H9 (cell line): ENCODE data around the gene STAT1. TPM values are rescaled to one million over a fixed set of nuclear protein-coding genes. Genes with fewer than 3 reads are reported as not detected.

ENCODE experiments used
- DNase-seq: peaks from one replicate; pipeline ENCODE4 v3.0.0-alpha.2; 2017
- H2AFZ ChIP-seq: one replicate; pipeline ENCODE4 v1.6.1; 2013; ENCODE audit warnings: mild to moderate bottlenecking, low read length, control low read depth, moderate library complexity
- H2AK5ac ChIP-seq: 2 replicates; pipeline ENCODE4 v1.6.1; 2013; ENCODE audit warnings: low read length, control low read depth, mixed read lengths; ENCODE audit not compliant: insufficient read length
- H2BK120ac ChIP-seq: one replicate; pipeline ENCODE4 v1.6.1; 2013; ENCODE audit warnings: low read depth, mild to moderate bottlenecking, low read length, control low read depth, inconsistent platforms; ENCODE audit not compliant: poor library complexity, severe bottlenecking
- H2BK12ac ChIP-seq: 2 replicates; pipeline ENCODE4 v1.6.1; 2013; ENCODE audit warnings: low read length, control low read depth, mixed read lengths, low read depth; ENCODE audit not compliant: insufficient read length
- H2BK15ac ChIP-seq: 2 replicates; pipeline ENCODE4 v1.6.1; 2013; ENCODE audit warnings: low read depth, low read length, control low read depth
- H2BK20ac ChIP-seq: one replicate; pipeline ENCODE4 v1.6.1; 2013; ENCODE audit warnings: low read depth, mild to moderate bottlenecking, low read length, control low read depth, inconsistent platforms; ENCODE audit not compliant: poor library complexity, severe bottlenecking
- H2BK5ac ChIP-seq: 2 replicates; pipeline ENCODE4 v1.6.1; 2013; ENCODE audit warnings: low read length, control low read depth, mixed read lengths; ENCODE audit not compliant: insufficient read length
- H3K14ac ChIP-seq: 2 replicates; pipeline ENCODE4 v1.6.1; 2013; ENCODE audit warnings: low read length, control low read depth; ENCODE audit not compliant: insufficient read depth
- H3K18ac ChIP-seq: 2 replicates; pipeline ENCODE4 v1.6.1; 2013; ENCODE audit warnings: low read depth, mild to moderate bottlenecking, mixed read lengths, low read length, control low read depth; ENCODE audit not compliant: insufficient read length
- H3K23ac ChIP-seq: 2 replicates; pipeline ENCODE4 v1.6.1; 2013; ENCODE audit warnings: low read length, control low read depth, mixed read lengths, low read depth; ENCODE audit not compliant: insufficient read length
- H3K23me2 ChIP-seq: 2 replicates; pipeline ENCODE4 v1.6.1; 2013; ENCODE audit warnings: low read depth, mild to moderate bottlenecking, mixed read lengths, low read length, control low read depth; ENCODE audit not compliant: insufficient read length, poor library complexity, severe bottlenecking
- H3K27ac ChIP-seq: 2 replicates; pipeline ENCODE4 v1.5.1; 2013; ENCODE audit warnings: low read length, control low read depth, mixed read lengths, low read depth; ENCODE audit not compliant: insufficient read length
- H3K27me3 ChIP-seq: 2 replicates; pipeline ENCODE4 v1.6.1; 2013; ENCODE audit warnings: low read length, control low read depth, inconsistent platforms; ENCODE audit not compliant: insufficient read depth
- H3K4ac ChIP-seq: 2 replicates; pipeline ENCODE4 v1.6.1; 2013; ENCODE audit warnings: low read depth, mild to moderate bottlenecking, control low read depth, inconsistent platforms, low read length, moderate library complexity
- H3K4me1 ChIP-seq: 2 replicates; pipeline ENCODE4 v1.6.1; 2013; ENCODE audit warnings: low read length, control low read depth, inconsistent platforms; ENCODE audit not compliant: insufficient read depth
- H3K4me2 ChIP-seq: 2 replicates; pipeline ENCODE4 v1.6.1; 2013; ENCODE audit warnings: low read length, control low read depth, mixed read lengths; ENCODE audit not compliant: insufficient read length, insufficient read depth
- H3K56ac ChIP-seq: 2 replicates; pipeline ENCODE4 v1.6.1; 2013; ENCODE audit warnings: low read depth, mild to moderate bottlenecking, mixed read lengths, low read length, control low read depth; ENCODE audit not compliant: insufficient read length
- H3K79me1 ChIP-seq: 2 replicates; pipeline ENCODE4 v1.6.1; 2013; ENCODE audit warnings: low read depth, mild to moderate bottlenecking, moderate library complexity, low read length, control low read depth, inconsistent platforms; ENCODE audit not compliant: insufficient read depth, poor library complexity, severe bottlenecking
- H3K79me2 ChIP-seq: 2 replicates; pipeline ENCODE4 v1.6.1; 2013; ENCODE audit warnings: low read length, control low read depth, inconsistent platforms; ENCODE audit not compliant: insufficient read depth
- H3K9ac ChIP-seq: 2 replicates; pipeline ENCODE4 v1.6.1; 2013; ENCODE audit warnings: low read length, control low read depth, mixed read lengths; ENCODE audit not compliant: insufficient read length; ENCODE audit errors: extremely low read depth
- H3K9me3 ChIP-seq: one replicate; pipeline ENCODE4 v1.6.1; 2013; ENCODE audit warnings: low read depth, low read length, inconsistent platforms; ENCODE audit not compliant: control insufficient read depth
- H3T11ph ChIP-seq: one replicate; pipeline ENCODE4 v1.6.1; 2013; ENCODE audit warnings: mild to moderate bottlenecking, low read length, control low read depth, inconsistent platforms
- H4K20me1 ChIP-seq: one replicate; pipeline ENCODE4 v1.6.1; 2013; ENCODE audit not compliant: control insufficient read depth, insufficient read length, insufficient read depth
- H4K5ac ChIP-seq: 2 replicates; pipeline ENCODE4 v1.6.1; 2013; ENCODE audit warnings: low read depth, mild to moderate bottlenecking, mixed read lengths, low read length, control low read depth; ENCODE audit not compliant: insufficient read length
- H4K8ac ChIP-seq: replicated peaks from 2 replicates; pipeline ENCODE4 v1.6.1; 2013; ENCODE audit warnings: low read length, control low read depth, mixed read lengths, low read depth; ENCODE audit not compliant: insufficient read length
- H4K91ac ChIP-seq: 2 replicates; pipeline ENCODE4 v1.6.1; 2013; ENCODE audit warnings: low read depth, mild to moderate bottlenecking, moderate library complexity, mixed read lengths, low read length, control low read depth; ENCODE audit not compliant: insufficient read length
- H3K27ac Mint-ChIP-seq, 3 experiments: 2 replicates in 2 of 3; 3 replicates in 1 of 3; pipeline ENCODE4 v1.8.0; 2020 to 2021; ENCODE audit warnings: mixed read lengths in 3 of 3, mild to moderate bottlenecking in 1 of 3, moderate library complexity in 1 of 3
- H3K27me3 Mint-ChIP-seq: 2 replicates; pipeline ENCODE4 v1.8.0; 2021; ENCODE audit warnings: low read depth, mild to moderate bottlenecking, moderate library complexity, mixed read lengths
- H3K36me3 Mint-ChIP-seq, 3 experiments: 2 replicates in 2 of 3; 3 replicates in 1 of 3; pipeline ENCODE4 v1.8.0; 2020 to 2021; ENCODE audit warnings: low read depth in 3 of 3, mixed read lengths in 3 of 3; ENCODE audit not compliant: insufficient read depth in 1 of 3
- H3K4me1 Mint-ChIP-seq, 2 experiments: 2 replicates each; pipeline ENCODE4 v1.8.0; 2020; ENCODE audit warnings: mixed read lengths in 2 of 2
- H3K4me3 Mint-ChIP-seq, 2 experiments: 2 replicates in 1 of 2; 3 replicates in 1 of 2; pipeline ENCODE4 v1.8.0; 2020 to 2021; ENCODE audit warnings: mild to moderate bottlenecking in 2 of 2, mixed read lengths in 2 of 2, moderate library complexity in 1 of 2
- H3K9me3 Mint-ChIP-seq, 2 experiments: 2 replicates in 1 of 2; 3 replicates in 1 of 2; pipeline ENCODE4 v1.8.0; 2020; ENCODE audit warnings: mild to moderate bottlenecking in 2 of 2, mixed read lengths in 2 of 2, moderate library complexity in 1 of 2
- CTCF ChIP-seq: fragments of 200-600 bp; sonication (generic); conservative IDR thresholded peaks from 3 replicates; pipeline ENCODE4 v1.8.0; 2021; ENCODE audit warnings: antibody characterized with exemption, mild to moderate bottlenecking
- WGBS: extraction: QIAGEN DNeasy Blood & Tissue Kit; methylation state at CpG from one replicate; pipeline ENCODE4 v1.1.7; 2013; ENCODE audit warnings: missing lambda C conversion rate, low lambda C conversion rate, mixed read lengths; ENCODE audit not compliant: insufficient read length; ENCODE audit errors: extremely low coverage; 5-methylcytosine and 5-hydroxymethylcytosine counted together
- total RNA-seq: library from RNA; stranded (reverse); gene quantifications from 2 replicates; pipeline ENCODE4 v1.2.1, GENCODE V29; 2021

The STAT1 gene
- total RNA-seq, 1 experiment from 2014 or later, result 48.1 TPM

GRCh38 chr2:190943706-190944105 lies 70.3 kb downstream of the STAT1 start:
- TF ChIP-seq CTCF, result no peak
- Histone ChIP-seq H3K23ac (no peak overlapping the region), H2BK120ac (no peak overlapping the region), H4K20me1 (no peaks in the 10 kb centered on the region), H3K79me2 (no peaks in the 10 kb centered on the region), H3K18ac (no peak overlapping the region), H3T11ph (no peak overlapping the region), H2AFZ (no peak overlapping the region), H3K9me3 (no peaks in the 10 kb centered on the region), H3K27ac (no peak overlapping the region), H3K79me1 (no peaks in the 10 kb centered on the region), H4K8ac (no peak overlapping the region), H2BK12ac (no peak overlapping the region), H2BK15ac (no peak overlapping the region), H3K27me3 (no peaks in the 10 kb centered on the region), H4K91ac (no peak overlapping the region), H3K56ac (no peak overlapping the region), H3K14ac (no peak overlapping the region), H3K4ac (no peak overlapping the region), H2BK5ac (no peak overlapping the region), H3K23me2 (no peaks in the 10 kb centered on the region), H2AK5ac (no peak overlapping the region), H3K4me2 (no peak overlapping the region), H4K5ac (no peak overlapping the region), H3K9ac (no peak overlapping the region), H3K4me1 (no peaks in the 10 kb centered on the region; the same call in 1 of the 2 replicates), H2BK20ac (no peak overlapping the region)
- peaks cover 9 to 15% of the 10 kb centered on the region in 2 experiments for H3K4me1 Mint-ChIP-seq
- H3K27ac Mint-ChIP-seq, result no peak overlapping the region
- no peaks in the 10 kb centered on the region for H3K36me3 Mint-ChIP-seq
- H3K9me3 Mint-ChIP-seq, result no peaks in the 10 kb centered on the region
- DNase-seq, result no peak
- H3K27me3 Mint-ChIP-seq, result no peaks in the 10 kb centered on the region
- no peak overlapping the region for H3K4me3 Mint-ChIP-seq
- WGBS, result no CpG with 5 or more reads among the region's 2 CpGs
